HEK293 (cell line): Measurements from ENCODE around the gene RRAS.

Experiments
- CTCF ChIA-PET: fragments of 350-600 bp; formaldehyde crosslinking; extraction: SDS; loops from one replicate; lab custom pipeline; 2021; ENCODE audit warnings: antibody characterized with exemption; lab: Yijun Ruan, JAX
- POLR2A ChIA-PET: fragments of 300-600 bp; formaldehyde crosslinking; extraction: SDS; loops from one replicate; lab custom pipeline; 2020; ENCODE audit warnings: antibody characterized with exemption, inconsistent platforms; lab: Yijun Ruan, JAX
- H3K27ac ChIP-seq: fragments of 200-500 bp; sonication (Bioruptor generic); 2 replicates; pipeline ENCODE4 v1.5.1; 2014; ENCODE audit warnings: low read depth, low read length, control low read depth, inconsistent platforms; ENCODE audit errors: extremely low read depth
- H3K36me3 ChIP-seq, 2 experiments: fragments of 200-500 bp in 1 of 2; sonication (Bioruptor generic) in 1 of 2; 1 replicate in 1 of 2; 2 replicates in 1 of 2; pipeline ENCODE4 v1.5.1; 2014 to 2017; ENCODE audit warnings: inconsistent platforms in 2 of 2, low read length in 2 of 2; ENCODE audit not compliant: control insufficient read depth in 2 of 2, insufficient read depth in 1 of 2
- H3K4me1 ChIP-seq: fragments of 200-500 bp; sonication (Bioruptor generic); 2 replicates; pipeline ENCODE4 v1.5.1; 2014; ENCODE audit warnings: mild to moderate bottlenecking, low read length, inconsistent platforms; ENCODE audit not compliant: control insufficient read depth, insufficient read depth
- H3K4me3 ChIP-seq: 2 replicates; pipeline ENCODE4 v1.5.1; 2011; ENCODE audit warnings: low read depth, mild to moderate bottlenecking, control low read depth, low read length, moderate library complexity
- H3K9me3 ChIP-seq: fragments of 200-500 bp; sonication (Bioruptor generic); 2 replicates; pipeline ENCODE4 v1.5.1; 2014; ENCODE audit warnings: low read depth, low read length, inconsistent platforms; ENCODE audit not compliant: control insufficient read depth, insufficient read depth
- EGR2 ChIP-seq: fragments of 450-650 bp; formaldehyde crosslinking; IDR thresholded peaks from 2 replicates; pipeline ENCODE4 v1.5.1; 2016; ENCODE audit warnings: low read depth, missing biosample characterization, missing genetic modification characterization
- INSM2 ChIP-seq: fragments of 450-650 bp; formaldehyde crosslinking; IDR thresholded peaks from 2 replicates; pipeline ENCODE4 v1.5.1; 2016; ENCODE audit warnings: missing biosample characterization, missing genetic modification characterization
- KLF7 ChIP-seq: fragments of 450-650 bp; formaldehyde crosslinking; IDR thresholded peaks from 2 replicates; pipeline ENCODE4 v1.5.1; 2016; ENCODE audit warnings: missing biosample characterization, missing genetic modification characterization, borderline replicate concordance
- PRDM10 ChIP-seq: fragments of 450-650 bp; formaldehyde crosslinking; IDR thresholded peaks from 2 replicates; pipeline ENCODE4 v1.5.1; 2016; ENCODE audit warnings: missing biosample characterization, missing genetic modification characterization
- REPIN1 ChIP-seq: fragments of 450-650 bp; formaldehyde crosslinking; IDR thresholded peaks from 2 replicates; pipeline ENCODE4 v1.5.1; 2017; ENCODE audit warnings: missing biosample characterization, missing genetic modification characterization, low read depth
- REST ChIP-seq: fragments of 450-650 bp; formaldehyde crosslinking; IDR thresholded peaks from 2 replicates; pipeline ENCODE4 v1.5.1; 2016; ENCODE audit warnings: missing biosample characterization, missing genetic modification characterization
- SCRT1 ChIP-seq: fragments of 450-650 bp; formaldehyde crosslinking; IDR thresholded peaks from 2 replicates; pipeline ENCODE4 v1.5.1; 2016; ENCODE audit warnings: missing biosample characterization, missing genetic modification characterization, borderline replicate concordance
- YY2 ChIP-seq: fragments of 450-650 bp; formaldehyde crosslinking; IDR thresholded peaks from 2 replicates; pipeline ENCODE4 v1.5.1; 2016; ENCODE audit warnings: missing biosample characterization, missing genetic modification characterization
- ZFHX2 ChIP-seq: fragments of 450-650 bp; formaldehyde crosslinking; conservative IDR thresholded peaks from 2 replicates; pipeline ENCODE4 v1.5.1; 2016; ENCODE audit warnings: missing biosample characterization, missing genetic modification characterization
- ZNF514 ChIP-seq: fragments of 450-650 bp; formaldehyde crosslinking; IDR thresholded peaks from 2 replicates; pipeline ENCODE4 v1.5.1; 2016; ENCODE audit warnings: missing biosample characterization, missing genetic modification characterization
- ZNF555 ChIP-seq: fragments of 450-650 bp; formaldehyde crosslinking; conservative IDR thresholded peaks from 2 replicates; pipeline ENCODE4 v1.5.1; 2017; ENCODE audit warnings: missing biosample characterization, mild to moderate bottlenecking, missing genetic modification characterization, inconsistent platforms
- ZNF610 ChIP-seq: fragments of 450-650 bp; formaldehyde crosslinking; IDR thresholded peaks from 2 replicates; pipeline ENCODE4 v1.5.1; 2016; ENCODE audit warnings: missing biosample characterization, missing genetic modification characterization, borderline replicate concordance
- ZNF626 ChIP-seq: fragments of 450-650 bp; sonication (Bioruptor Pico); formaldehyde crosslinking; IDR thresholded peaks from 2 replicates; pipeline ENCODE4 v1.5.1; 2018; ENCODE audit warnings: missing biosample characterization, missing genetic modification characterization, inconsistent platforms

Gene RRAS

GRCh38 chr19:49596954-49597702, 42.8 kb downstream of the RRAS start (continued):
- no peak for TF ChIP-seq PRDM10
- no peak for TF ChIP-seq ZNF610
- no peak for TF ChIP-seq REPIN1 (tag by site-specific recombination)
- no peak for TF ChIP-seq REST
- no peak for TF ChIP-seq ZNF626 (tag by site-specific recombination)
- TF ChIP-seq ZNF514 (tag by site-specific recombination): no peak
- no peak for TF ChIP-seq YY2 (tag by site-specific recombination)

GRCh38 chr19:49596407-49596806, 43.5 kb downstream of the RRAS start:
- Histone ChIP-seq H3K36me3 (peaks cover 52 to 67% of the 10 kb centered on the region in 2 experiments), H3K27ac (no peak overlapping the region), H3K9me3 (no peaks in the 10 kb centered on the region), H3K4me3 (no peak overlapping the region), H3K4me1 (peaks cover 7% of the 10 kb centered on the region)
- ChIA-PET CTCF (interaction anchor here (0.6 to 1.0 kb wide), 4 partner anchors 29 to 540 kb away, joined by 3 to 6 read pairs (median 4); no protein-coding TSS in a partner anchor), POLR2A (interaction anchor here (1.2 to 1.7 kb wide), 3 partner anchors 16 to 68 kb away, joined by 3 to 5 read pairs (median 4); partner anchors contain the start of genes NOSIP and RRAS)
- TF ChIP-seq SCRT1 (no peak), ZFHX2 (tag by site-specific recombination) (peak; percentile 31), EGR2 (tag by site-specific recombination) (peak; percentile 30; the same call in 1 of the 2 replicates), INSM2 (tag by site-specific recombination) (no peak), ZNF555 (tag by site-specific recombination) (no peak), KLF7 (tag by site-specific recombination) (no peak)
